CD4-positive, alpha-beta T cell (primary cell): Measurements from ENCODE around the gene UBE2D2. TPM values are rescaled to one million over a fixed set of nuclear protein-coding genes. Genes with fewer than 3 reads are reported as not detected.

ENCODE experiments used
- ATAC-seq: fragments of 200-7000 bp; cut with Tn5 transposase; one replicate; pipeline ENCODE4 v1.10.0; 2022; ENCODE audit warnings: mild to moderate bottlenecking; ENCODE audit not compliant: poor library complexity
- CTCF ChIA-PET: fragments of 350-600 bp; sonication (Branson Sonifier 250); formaldehyde crosslinking; loops from one replicate; lab custom pipeline; 2021; ENCODE audit warnings: antibody characterized with exemption, inconsistent platforms; lab: Charles Lee
- POLR2A ChIA-PET: fragments of 350-600 bp; sonication (Branson Sonifier 250); formaldehyde crosslinking; loops from one replicate; lab custom pipeline; 2021; ENCODE audit warnings: antibody characterized with exemption, inconsistent platforms; lab: Charles Lee
- DNase-seq, 14 experiments: peaks; one replicate each; pipeline ENCODE4 v3.0.0-alpha.2; 2013 to 2020; ENCODE audit warnings: mixed read lengths in 2 of 14
- H3K27ac ChIP-seq, 2 donors: one replicate each; pipeline versions ENCODE4 v1.5.1 to v1.7.0; 2013; ENCODE audit warnings: low read length in 2 of 2, low read depth in 1 of 2, mild to moderate bottlenecking in 1 of 2
- H3K27me3 ChIP-seq, 2 experiments: 1 replicate in 1 of 2; 2 replicates in 1 of 2; pipeline versions ENCODE4 v1.6.1 to v1.7.0; 2013; ENCODE audit warnings: low read length in 2 of 2, control low read depth in 1 of 2, mild to moderate bottlenecking in 1 of 2, moderate library complexity in 1 of 2; ENCODE audit not compliant: insufficient read depth in 2 of 2, control insufficient read depth in 1 of 2
- H3K36me3 ChIP-seq: one replicate; pipeline ENCODE4 v1.6.1; 2013; ENCODE audit warnings: low read length, control low read depth; ENCODE audit not compliant: insufficient read depth
- H3K4me1 ChIP-seq: one replicate; pipeline ENCODE4 v1.6.1; 2013; ENCODE audit warnings: low read length, control low read depth; ENCODE audit not compliant: insufficient read depth
- H3K4me3 ChIP-seq: one replicate; pipeline ENCODE4 v1.5.1; 2013; ENCODE audit warnings: mild to moderate bottlenecking, low read length, moderate library complexity
- H3K9me3 ChIP-seq, 2 experiments: 1 replicate in 1 of 2; 2 replicates in 1 of 2; pipeline versions ENCODE4 v1.6.1 to v1.7.0; 2013; ENCODE audit warnings: low read length in 2 of 2, mild to moderate bottlenecking in 2 of 2, control low read depth in 1 of 2, moderate library complexity in 1 of 2; ENCODE audit not compliant: control insufficient read depth in 1 of 2, insufficient read depth in 1 of 2
- H3K27ac Mint-ChIP-seq: one replicate; pipeline ENCODE4 v1.8.0; 2020; ENCODE audit warnings: mixed read lengths
- H3K27me3 Mint-ChIP-seq: one replicate; pipeline ENCODE4 v1.8.0; 2021; ENCODE audit warnings: mixed read lengths
- H3K36me3 Mint-ChIP-seq: one replicate; pipeline ENCODE4 v1.8.0; 2021; ENCODE audit warnings: low read depth, mixed read lengths
- H3K4me1 Mint-ChIP-seq: one replicate; pipeline ENCODE4 v1.8.0; 2021; ENCODE audit warnings: low read depth, mixed read lengths
- H3K4me3 Mint-ChIP-seq: one replicate; pipeline ENCODE4 v1.8.0; 2020; ENCODE audit warnings: mild to moderate bottlenecking, mixed read lengths
- H3K9me3 Mint-ChIP-seq: one replicate; pipeline ENCODE4 v1.8.0; 2020; ENCODE audit warnings: mixed read lengths
- intact Hi-C, 2 experiments: fragments of 100-400 bp; cut with DNase I in 1 of 2; cut with micrococcal nuclease in 1 of 2; formaldehyde crosslinking; loops; one replicate each; pipeline versions ENCODE4 v1.15.1 to v1.9.0; 2023 to 2025; cut with DNase I, micrococcal nuclease
- total RNA-seq, 174 experiments: library from RNA in 2 of 174; stranded (reverse) in 2 of 174; gene quantifications; one replicate each; pipeline ENCODE4 v1.2.3 and lab custom pipeline; 2021 to 2026
- TF ChIP-seq, protein P1 (sequence below): fragments of 200-600 bp; IDR thresholded peaks from one replicate; pipeline ENCODE4 v1.8.0; 2022; ENCODE audit warnings: antibody characterized with exemption, mild to moderate bottlenecking

UBE2D2 gene
- total RNA-seq, 2 experiments from 2014 or later, result 164 to 174 TPM

- ATAC-seq (no peak), DNase-seq (no peak)
- no peaks in the 10 kb centered on the region for H3K36me3 ChIP-seq
- H3K4me3 ChIP-seq, result no peak overlapping the region
- TF ChIP-seq, protein P1, sequence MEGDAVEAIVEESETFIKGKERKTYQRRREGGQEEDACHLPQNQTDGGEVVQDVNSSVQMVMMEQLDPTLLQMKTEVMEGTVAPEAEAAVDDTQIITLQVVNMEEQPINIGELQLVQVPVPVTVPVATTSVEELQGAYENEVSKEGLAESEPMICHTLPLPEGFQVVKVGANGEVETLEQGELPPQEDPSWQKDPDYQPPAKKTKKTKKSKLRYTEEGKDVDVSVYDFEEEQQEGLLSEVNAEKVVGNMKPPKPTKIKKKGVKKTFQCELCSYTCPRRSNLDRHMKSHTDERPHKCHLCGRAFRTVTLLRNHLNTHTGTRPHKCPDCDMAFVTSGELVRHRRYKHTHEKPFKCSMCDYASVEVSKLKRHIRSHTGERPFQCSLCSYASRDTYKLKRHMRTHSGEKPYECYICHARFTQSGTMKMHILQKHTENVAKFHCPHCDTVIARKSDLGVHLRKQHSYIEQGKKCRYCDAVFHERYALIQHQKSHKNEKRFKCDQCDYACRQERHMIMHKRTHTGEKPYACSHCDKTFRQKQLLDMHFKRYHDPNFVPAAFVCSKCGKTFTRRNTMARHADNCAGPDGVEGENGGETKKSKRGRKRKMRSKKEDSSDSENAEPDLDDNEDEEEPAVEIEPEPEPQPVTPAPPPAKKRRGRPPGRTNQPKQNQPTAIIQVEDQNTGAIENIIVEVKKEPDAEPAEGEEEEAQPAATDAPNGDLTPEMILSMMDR, result no peak
- Mint-ChIP-seq H3K36me3 (no peaks in the 10 kb centered on the region), H3K4me3 (no peak overlapping the region), H3K27me3 (no peaks in the 10 kb centered on the region), H3K4me1 (peaks cover 6% of the 10 kb centered on the region), H3K27ac (no peak overlapping the region), H3K9me3 (no peaks in the 10 kb centered on the region)
- intact Hi-C loops, result no loop called here
- H3K4me1 ChIP-seq, result no peaks in the 10 kb centered on the region
- ChIA-PET CTCF (interaction anchor here (1.1 to 1.5 kb wide), 2 partner anchors 10 to 22 kb away, joined by 3 to 5 read pairs; no protein-coding TSS in a partner anchor), POLR2A (interaction anchor here (1.8 kb wide), 1 partner anchor 8 kb away, joined by 8 read pairs; the partner anchor contains the start of gene UBE2D2)
- peaks cover 0 to 7% of the 10 kb centered on the region in 2 experiments for H3K9me3 ChIP-seq
- H3K27me3 ChIP-seq, result no peaks in the 10 kb centered on the region
- H3K27ac ChIP-seq, result no peak overlapping the region
These were observed 8.1 kb upstream of the UBE2D2 start for GRCh38 chr5:139552893-139553575.

DNA sequence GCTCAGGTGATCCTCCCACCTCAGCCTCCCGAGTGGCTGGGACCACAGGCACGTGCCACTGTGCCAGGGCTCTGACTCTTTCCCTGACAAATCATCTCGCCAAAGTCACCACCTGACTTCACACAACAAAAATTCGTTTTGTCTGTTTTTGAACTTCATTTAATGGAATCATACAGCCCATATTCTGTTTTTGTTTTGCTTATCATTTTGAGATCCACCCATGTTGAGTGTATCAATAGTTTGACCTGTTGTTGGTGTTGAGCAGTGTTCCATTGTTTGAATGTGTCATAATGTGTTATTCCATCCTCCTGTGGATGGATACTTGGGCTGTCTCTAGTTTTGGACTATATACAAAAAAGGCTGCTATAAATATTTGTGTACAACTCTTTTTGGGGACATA is 6.9 kb upstream of the UBE2D2 start:
- Histone ChIP-seq H3K4me1 (no peaks in the 10 kb centered on the region), H3K27ac (no peak overlapping the region), H3K36me3 (no peaks in the 10 kb centered on the region), H3K9me3 (peaks cover 0 to 4% of the 10 kb centered on the region in 2 experiments), H3K4me3 (no peak overlapping the region), H3K27me3 (no peaks in the 10 kb centered on the region)
- Mint-ChIP-seq H3K27ac (no peak overlapping the region), H3K9me3 (no peaks in the 10 kb centered on the region), H3K27me3 (no peaks in the 10 kb centered on the region), H3K36me3 (no peaks in the 10 kb centered on the region), H3K4me3 (no peak overlapping the region), H3K4me1 (peaks cover 6% of the 10 kb centered on the region)
- ChIA-PET POLR2A (no interaction called here), CTCF (no interaction called here)
- intact Hi-C loops, result no loop called here
- no peak for DNase-seq
- ATAC-seq, result no peak
- TF ChIP-seq, protein P1, result no peak

DNA sequence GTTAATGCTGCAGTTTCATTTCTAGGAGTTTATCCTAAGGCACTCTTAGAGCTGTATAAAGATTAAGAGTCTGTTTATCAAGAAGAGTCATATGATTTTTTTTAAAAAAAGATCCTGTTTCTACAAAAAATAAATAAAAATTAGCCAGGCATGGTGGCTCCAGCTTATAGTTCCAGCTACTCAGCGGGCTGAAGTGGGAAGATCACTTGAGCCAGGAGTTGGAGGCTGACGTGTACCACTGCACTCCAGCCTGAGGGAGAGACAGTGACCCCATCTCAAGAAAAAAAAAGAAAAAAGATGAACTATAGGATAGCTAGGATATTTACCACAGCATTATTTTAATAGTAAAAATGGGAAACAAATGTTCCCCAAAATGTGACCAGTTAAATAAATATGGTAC is 3.3 kb upstream of the UBE2D2 start:
- H3K9me3 ChIP-seq, result no peaks in the 10 kb centered on the region
- TF ChIP-seq, protein P1, result no peak

More for the DNA sequence above, 3.3 kb upstream of the UBE2D2 start:
- no peaks in the 10 kb centered on the region for H3K9me3 Mint-ChIP-seq
- H3K4me3 ChIP-seq, result no peak overlapping the region
- no peak overlapping the region for H3K27ac Mint-ChIP-seq
- no peak for ATAC-seq
- H3K27me3 Mint-ChIP-seq, result no peaks in the 10 kb centered on the region
- H3K36me3 Mint-ChIP-seq, result peaks cover 18% of the 10 kb centered on the region
- peaks cover 10% of the 10 kb centered on the region for H3K4me1 ChIP-seq
- no peak overlapping the region for H3K27ac ChIP-seq
- H3K36me3 ChIP-seq, result no peaks in the 10 kb centered on the region
- H3K27me3 ChIP-seq, result no peaks in the 10 kb centered on the region
- CTCF ChIA-PET, result no interaction called here
- intact Hi-C loops, result no loop called here
- peaks cover 22% of the 10 kb centered on the region for H3K4me1 Mint-ChIP-seq
- POLR2A ChIA-PET, result no interaction called here
- H3K4me3 Mint-ChIP-seq, result no peak overlapping the region
- no peak for DNase-seq
